Mucosa of stomach (tissue), 1 donor: ENCODE data around the gene OR4F15.

Source experiments
- H3K27me3 ChIP-seq: one replicate; pipeline ENCODE4 v1.7.0; 2013; ENCODE audit warnings: mild to moderate bottlenecking, low read length; ENCODE audit not compliant: control insufficient read depth, insufficient read depth
- H3K36me3 ChIP-seq: one replicate; pipeline ENCODE4 v1.7.0; 2013; ENCODE audit warnings: low read length; ENCODE audit not compliant: control insufficient read depth, insufficient read depth
- H3K4me1 ChIP-seq: one replicate; pipeline ENCODE4 v1.7.0; 2013; ENCODE audit warnings: mild to moderate bottlenecking, low read length; ENCODE audit not compliant: control insufficient read depth, insufficient read depth
- H3K4me3 ChIP-seq: one replicate; pipeline ENCODE4 v1.7.0; 2013; ENCODE audit warnings: low read length
- H3K9ac ChIP-seq: one replicate; pipeline ENCODE4 v1.7.0; 2013; ENCODE audit warnings: mild to moderate bottlenecking, low read length, moderate library complexity
- H3K9me3 ChIP-seq: one replicate; pipeline ENCODE4 v1.7.0; 2013; ENCODE audit warnings: mild to moderate bottlenecking, low read length, moderate library complexity; ENCODE audit not compliant: control insufficient read depth
- donor health status: Pancreatic carcinoma.

The OR4F15 gene

DNA sequence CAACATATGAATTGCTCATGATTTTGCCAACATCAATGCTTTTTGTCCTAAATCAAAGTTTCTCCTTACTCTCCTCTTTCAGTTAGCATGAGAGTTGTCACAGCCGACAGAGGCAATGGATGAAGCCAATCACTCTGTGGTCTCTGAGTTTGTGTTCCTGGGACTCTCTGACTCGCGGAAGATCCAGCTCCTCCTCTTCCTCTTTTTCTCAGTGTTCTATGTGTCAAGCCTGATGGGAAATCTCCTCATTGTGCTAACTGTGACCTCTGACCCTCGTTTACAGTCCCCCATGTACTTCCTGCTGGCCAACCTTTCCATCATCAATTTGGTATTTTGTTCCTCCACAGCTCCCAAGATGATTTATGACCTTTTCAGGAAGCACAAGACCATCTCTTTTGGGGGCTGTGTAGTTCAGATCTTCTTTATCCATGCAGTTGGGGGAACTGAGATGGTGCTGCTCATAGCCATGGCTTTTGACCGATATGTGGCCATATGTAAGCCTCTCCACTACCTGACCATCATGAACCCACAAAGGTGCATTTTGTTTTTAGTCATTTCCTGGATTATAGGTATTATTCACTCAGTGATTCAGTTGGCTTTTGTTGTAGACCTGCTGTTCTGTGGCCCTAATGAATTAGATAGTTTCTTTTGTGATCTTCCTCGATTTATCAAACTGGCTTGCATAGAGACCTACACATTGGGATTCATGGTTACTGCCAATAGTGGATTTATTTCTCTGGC is 6.2 kb upstream of the OR4F15 start:
- Histone ChIP-seq H3K27me3 (no peaks in the 10 kb centered on the region), H3K4me3 (no peak overlapping the region), H3K9me3 (no peaks in the 10 kb centered on the region)

DNA sequence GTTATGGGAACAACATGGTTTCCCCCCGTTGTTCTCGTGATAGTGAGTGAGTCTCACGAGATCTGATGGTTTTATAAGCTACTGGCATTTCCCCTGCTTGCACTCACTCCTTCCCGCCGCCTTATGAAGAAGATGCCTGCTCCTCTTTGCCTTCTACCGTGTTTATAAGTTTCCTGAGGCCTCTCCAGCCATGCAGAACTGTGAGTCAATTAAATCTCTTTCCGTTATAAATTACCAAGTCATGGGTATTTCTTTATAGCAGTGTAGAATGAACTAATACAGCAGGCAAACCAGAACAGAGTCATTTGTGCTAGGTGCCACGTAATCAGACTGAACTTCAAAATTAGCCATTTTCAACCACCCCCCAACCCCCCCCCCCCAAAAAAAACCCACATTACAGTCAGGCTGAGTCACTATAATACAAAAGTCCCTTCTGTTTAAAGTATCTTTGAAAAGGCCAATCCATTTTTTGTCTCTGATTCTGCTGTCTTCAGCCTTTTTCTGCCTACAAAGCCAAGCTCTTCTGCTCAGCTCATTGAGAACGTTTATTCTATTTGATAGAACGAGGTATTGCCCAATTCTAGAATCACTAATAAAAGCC is 4.6 kb upstream of the OR4F15 start:
- no peaks in the 10 kb centered on the region for H3K36me3 ChIP-seq
- H3K27me3 ChIP-seq: no peaks in the 10 kb centered on the region
- H3K9ac ChIP-seq: no peak overlapping the region
- H3K4me1 ChIP-seq: no peaks in the 10 kb centered on the region
- no peak overlapping the region for H3K4me3 ChIP-seq
- no peaks in the 10 kb centered on the region for H3K9me3 ChIP-seq

More for the DNA sequence above, 6.2 kb upstream of the OR4F15 start:
- no peaks in the 10 kb centered on the region for H3K4me1 ChIP-seq
- H3K36me3 ChIP-seq: no peaks in the 10 kb centered on the region
- no peak overlapping the region for H3K9ac ChIP-seq

DNA sequence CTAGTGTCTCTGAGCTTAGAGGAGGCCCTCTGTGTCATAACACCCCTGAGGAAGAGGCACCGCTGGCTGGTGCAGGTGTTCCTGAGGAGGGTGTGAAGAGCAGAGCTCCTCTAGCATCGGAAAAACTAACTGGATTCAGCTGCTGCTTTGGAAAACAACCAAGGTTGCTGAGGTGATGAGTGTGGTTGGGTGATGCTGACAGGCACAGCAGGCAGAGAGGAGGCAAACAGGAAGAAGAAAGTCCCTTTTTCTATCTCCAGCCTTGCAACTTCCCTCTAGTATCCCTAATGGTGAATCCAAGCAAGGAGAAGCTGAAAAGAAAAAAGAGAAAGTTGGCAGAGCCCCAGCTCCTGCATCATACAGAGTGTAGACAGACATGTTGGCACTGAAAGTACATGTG is 3.8 kb upstream of the OR4F15 start:
- H3K27me3 ChIP-seq: no peaks in the 10 kb centered on the region
- H3K9ac ChIP-seq: no peak overlapping the region
- no peaks in the 10 kb centered on the region for H3K9me3 ChIP-seq
- no peaks in the 10 kb centered on the region for H3K36me3 ChIP-seq
- H3K4me1 ChIP-seq: no peaks in the 10 kb centered on the region
- no peak overlapping the region for H3K4me3 ChIP-seq

DNA sequence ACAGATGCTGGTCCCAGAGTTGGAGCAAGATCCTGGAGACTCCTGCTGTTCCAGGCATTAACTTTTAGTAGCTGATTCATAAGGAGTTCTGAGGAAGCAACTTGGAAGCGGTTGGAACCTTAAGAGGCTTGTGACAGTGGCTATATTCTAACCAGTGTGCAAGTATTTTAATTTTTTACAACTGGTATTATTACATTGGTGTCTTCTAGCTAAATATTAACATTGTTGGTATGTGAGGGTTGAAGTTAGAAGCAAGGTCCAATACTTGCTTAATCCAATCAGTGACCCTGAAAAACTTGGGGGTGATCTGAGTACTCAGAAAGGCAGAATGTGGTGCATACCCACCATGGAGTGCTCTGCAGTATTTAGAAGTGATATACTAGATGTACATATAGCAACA is 1.5 kb upstream of the OR4F15 start:
- Histone ChIP-seq H3K4me3 (no peak overlapping the region), H3K9ac (no peak overlapping the region), H3K36me3 (no peaks in the 10 kb centered on the region), H3K4me1 (no peaks in the 10 kb centered on the region), H3K9me3 (no peaks in the 10 kb centered on the region), H3K27me3 (no peaks in the 10 kb centered on the region)

DNA sequence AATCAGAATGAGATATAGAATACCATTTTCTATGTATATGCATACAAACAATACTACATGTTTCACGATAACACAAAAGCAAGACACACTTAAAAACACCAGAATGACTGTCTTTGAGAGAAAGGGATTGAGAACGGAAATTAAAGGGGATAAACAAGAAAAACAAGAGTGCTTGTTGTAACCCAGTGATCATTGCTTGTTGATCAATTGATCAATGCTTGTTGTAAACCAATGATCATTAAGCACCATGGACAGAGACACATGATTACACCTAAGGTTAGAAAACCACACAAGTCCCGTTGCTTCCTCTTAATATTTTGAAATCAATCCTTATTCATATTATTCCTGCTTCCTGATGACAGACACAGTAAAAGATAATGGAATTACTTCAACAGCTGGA is 1.1 kb upstream of the OR4F15 start:
- Histone ChIP-seq H3K27me3 (no peaks in the 10 kb centered on the region), H3K4me1 (no peaks in the 10 kb centered on the region), H3K9ac (no peak overlapping the region), H3K9me3 (no peaks in the 10 kb centered on the region), H3K4me3 (no peak overlapping the region), H3K36me3 (no peaks in the 10 kb centered on the region)

DNA sequence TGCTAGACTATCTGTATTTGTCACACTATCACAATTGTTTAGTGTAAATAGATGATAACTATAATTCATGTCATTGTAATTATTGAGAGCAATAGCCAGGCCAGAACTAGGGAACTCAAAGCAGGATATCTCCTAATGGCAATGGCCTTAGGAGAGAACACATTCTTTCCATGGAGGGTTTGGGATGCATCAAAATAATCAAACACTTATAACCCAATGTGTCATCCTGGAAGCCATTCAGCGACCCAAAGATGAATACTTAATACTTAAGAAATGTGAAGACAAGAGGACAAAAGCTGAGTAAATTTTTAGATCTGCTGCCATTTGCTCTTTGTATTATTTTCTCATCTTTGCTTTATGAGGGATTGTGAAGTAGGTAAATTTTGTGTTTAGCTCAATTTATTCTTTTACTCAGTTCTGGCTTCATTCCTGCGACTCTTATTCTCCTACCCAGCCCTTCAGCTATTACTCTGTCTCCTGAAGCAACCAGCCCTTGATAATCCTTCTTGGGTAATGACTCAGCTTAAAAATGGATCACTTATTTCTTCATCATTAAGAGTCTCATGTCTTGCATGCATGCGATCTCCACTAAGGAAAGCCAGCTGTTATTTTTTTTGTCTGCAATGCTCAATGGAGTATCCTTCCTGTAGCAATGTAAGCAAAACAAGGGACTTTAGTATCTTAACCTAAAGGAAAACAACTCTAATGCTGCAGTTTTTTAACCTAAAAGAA is 2.0 kb downstream of the OR4F15 start:
- H3K36me3 ChIP-seq: no peaks in the 10 kb centered on the region
- no peaks in the 10 kb centered on the region for H3K4me1 ChIP-seq
- no peak overlapping the region for H3K4me3 ChIP-seq
- no peaks in the 10 kb centered on the region for H3K9me3 ChIP-seq
- no peak overlapping the region for H3K9ac ChIP-seq
- H3K27me3 ChIP-seq: no peaks in the 10 kb centered on the region

DNA sequence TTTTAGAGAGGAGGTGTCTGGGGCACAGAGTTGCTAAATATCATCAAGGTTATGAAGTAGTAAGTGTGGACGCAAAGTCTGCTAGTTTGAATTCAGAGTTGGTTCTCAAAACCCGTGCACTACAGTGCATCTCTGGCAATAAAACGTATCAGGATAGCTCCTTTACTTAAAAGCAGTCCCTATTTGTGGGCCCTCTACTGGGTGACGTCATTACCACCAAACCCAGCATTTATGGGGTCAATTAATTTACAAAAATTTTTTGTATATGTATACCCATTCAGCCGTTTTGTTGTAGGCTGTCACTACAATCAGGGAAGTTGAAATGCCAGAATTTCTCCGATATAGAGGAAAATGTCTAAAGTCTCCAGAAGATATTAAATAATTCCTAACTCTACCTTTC is 8.8 kb downstream of the OR4F15 start:
- Histone ChIP-seq H3K27me3 (no peaks in the 10 kb centered on the region), H3K36me3 (no peaks in the 10 kb centered on the region), H3K9me3 (no peaks in the 10 kb centered on the region), H3K4me1 (no peaks in the 10 kb centered on the region), H3K9ac (no peak overlapping the region), H3K4me3 (no peak overlapping the region)

DNA sequence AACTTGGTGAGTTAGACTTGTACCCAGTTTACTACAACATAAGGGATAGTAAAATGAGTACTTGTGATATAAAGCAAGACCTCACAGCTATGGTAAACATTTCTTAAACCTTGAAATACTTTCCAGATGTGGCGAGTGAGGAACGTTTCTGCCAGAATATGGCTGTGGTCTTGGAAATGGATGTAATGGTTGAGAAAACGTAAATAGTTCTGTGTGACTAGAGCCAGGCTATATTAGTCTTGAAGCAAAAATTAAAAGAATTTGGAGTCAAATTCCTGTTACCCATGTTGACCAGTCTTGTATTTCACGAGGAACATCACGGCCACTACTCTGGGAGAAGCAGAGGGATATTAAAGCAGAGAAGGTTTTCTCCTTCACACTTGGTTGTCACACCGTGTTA is 15.3 kb downstream of the OR4F15 start:
- H3K27me3 ChIP-seq: no peaks in the 10 kb centered on the region
- H3K4me3 ChIP-seq: no peak overlapping the region
- no peaks in the 10 kb centered on the region for H3K9me3 ChIP-seq
- H3K9ac ChIP-seq: no peak overlapping the region
- H3K36me3 ChIP-seq: no peaks in the 10 kb centered on the region
- H3K4me1 ChIP-seq: no peaks in the 10 kb centered on the region

DNA sequence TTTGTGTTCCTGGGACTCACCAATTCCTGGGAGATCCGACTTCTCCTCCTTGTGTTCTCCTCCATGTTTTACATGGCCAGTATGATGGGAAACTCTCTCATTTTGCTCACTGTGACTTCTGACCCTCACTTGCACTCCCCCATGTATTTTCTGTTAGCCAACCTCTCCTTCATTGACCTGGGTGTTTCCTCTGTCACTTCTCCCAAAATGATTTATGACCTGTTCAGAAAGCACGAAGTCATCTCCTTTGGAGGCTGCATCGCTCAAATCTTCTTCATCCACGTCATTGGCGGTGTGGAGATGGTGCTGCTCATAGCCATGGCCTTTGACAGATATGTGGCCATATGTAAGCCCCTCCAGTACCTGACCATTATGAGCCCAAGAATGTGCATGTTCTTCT is 16.8 kb downstream of the OR4F15 start:
- H3K9me3 ChIP-seq: no peaks in the 10 kb centered on the region
- no peak overlapping the region for H3K4me3 ChIP-seq
- no peaks in the 10 kb centered on the region for H3K4me1 ChIP-seq
- no peak overlapping the region for H3K9ac ChIP-seq
- no peaks in the 10 kb centered on the region for H3K27me3 ChIP-seq
- H3K36me3 ChIP-seq: no peaks in the 10 kb centered on the region

DNA sequence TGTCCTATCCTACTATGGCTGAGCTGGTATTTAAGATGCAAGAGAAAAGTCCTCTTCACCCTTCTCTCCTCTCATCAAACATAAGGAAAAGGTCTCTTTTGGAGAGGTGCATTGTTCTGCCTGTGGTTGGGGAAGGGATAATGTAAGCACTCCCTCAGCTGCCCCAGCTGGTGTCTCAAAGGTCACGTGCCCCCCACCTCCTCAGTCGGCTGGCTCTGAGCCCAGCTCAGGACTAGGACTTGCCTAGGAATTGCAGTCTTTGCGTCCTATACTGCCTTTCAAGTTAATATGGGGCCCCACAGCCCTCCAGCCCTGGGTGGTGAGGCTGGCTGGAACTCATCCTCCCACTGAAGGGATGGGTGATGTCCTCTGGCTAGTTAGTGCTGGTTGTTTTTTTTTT is 29.7 kb downstream of the OR4F15 start:
- Histone ChIP-seq H3K9ac (no peak overlapping the region), H3K4me3 (no peak overlapping the region), H3K4me1 (no peaks in the 10 kb centered on the region), H3K27me3 (no peaks in the 10 kb centered on the region), H3K9me3 (no peaks in the 10 kb centered on the region), H3K36me3 (no peaks in the 10 kb centered on the region)

DNA sequence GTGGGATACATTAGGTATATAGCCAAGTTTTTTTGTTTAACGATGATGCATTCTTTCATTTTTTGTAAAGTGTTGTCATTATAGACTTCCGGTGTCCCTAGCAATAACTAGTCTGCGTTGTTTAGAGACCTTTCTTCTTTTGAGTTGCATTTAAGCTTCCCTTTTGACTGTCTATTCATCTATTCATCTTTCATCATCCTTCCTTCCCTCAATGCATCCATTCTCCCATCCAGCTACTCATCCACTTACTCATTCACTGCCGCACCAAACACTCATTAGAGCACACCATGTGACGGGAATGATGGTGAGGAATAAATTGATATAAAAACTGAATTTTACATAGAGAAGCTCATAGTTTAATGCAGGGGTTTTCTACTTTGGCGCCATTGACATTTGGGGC is 32.9 kb downstream of the OR4F15 start:
- Histone ChIP-seq H3K9ac (no peak overlapping the region), H3K9me3 (no peaks in the 10 kb centered on the region), H3K36me3 (no peaks in the 10 kb centered on the region), H3K4me1 (no peaks in the 10 kb centered on the region), H3K4me3 (no peak overlapping the region), H3K27me3 (no peaks in the 10 kb centered on the region)

DNA sequence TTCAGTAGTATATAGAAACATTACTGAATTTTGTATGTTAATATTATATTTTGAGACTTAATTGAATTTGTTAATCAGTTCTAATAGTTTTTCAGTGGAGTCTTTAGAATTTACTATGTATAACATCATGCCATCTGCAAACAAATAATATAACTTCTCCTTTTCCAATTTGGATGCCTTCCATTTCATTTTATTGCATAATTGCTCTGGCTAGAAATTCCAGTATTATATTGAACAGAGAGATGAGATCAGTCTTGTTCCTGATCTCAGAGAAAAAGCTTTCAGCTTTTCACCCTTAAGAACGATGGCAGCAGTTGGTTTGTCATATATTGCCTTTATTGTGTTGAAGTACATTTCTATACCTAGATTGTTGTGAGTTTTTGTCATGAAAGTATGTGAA is 40.4 kb downstream of the OR4F15 start:
- Histone ChIP-seq H3K4me1 (no peaks in the 10 kb centered on the region), H3K4me3 (no peak overlapping the region), H3K27me3 (no peaks in the 10 kb centered on the region), H3K9me3 (no peaks in the 10 kb centered on the region), H3K36me3 (no peaks in the 10 kb centered on the region), H3K9ac (no peak overlapping the region)
